Measurements from ENCODE around the gene APOA4.

GRCh38 chr11:116788975-116789374, 34.1 kb downstream of the APOA4 start:
- no peak for TF ChIP-seq CTCF (IDR thresholded peaks at IDR 0.05)
- no peak for TF ChIP-seq EZH2 (IDR thresholded peaks at IDR 0.05; ENCODE audit: borderline replicate concordance, insufficient read depth, low read depth, low read length, poor library complexity, severe bottlenecking)
